ENCODE measurements around the gene CYSRT1.
A peak's percentile ranks its signal among the peaks of the same experiment; 100 is the strongest.

The CYSRT1 gene

DNA sequence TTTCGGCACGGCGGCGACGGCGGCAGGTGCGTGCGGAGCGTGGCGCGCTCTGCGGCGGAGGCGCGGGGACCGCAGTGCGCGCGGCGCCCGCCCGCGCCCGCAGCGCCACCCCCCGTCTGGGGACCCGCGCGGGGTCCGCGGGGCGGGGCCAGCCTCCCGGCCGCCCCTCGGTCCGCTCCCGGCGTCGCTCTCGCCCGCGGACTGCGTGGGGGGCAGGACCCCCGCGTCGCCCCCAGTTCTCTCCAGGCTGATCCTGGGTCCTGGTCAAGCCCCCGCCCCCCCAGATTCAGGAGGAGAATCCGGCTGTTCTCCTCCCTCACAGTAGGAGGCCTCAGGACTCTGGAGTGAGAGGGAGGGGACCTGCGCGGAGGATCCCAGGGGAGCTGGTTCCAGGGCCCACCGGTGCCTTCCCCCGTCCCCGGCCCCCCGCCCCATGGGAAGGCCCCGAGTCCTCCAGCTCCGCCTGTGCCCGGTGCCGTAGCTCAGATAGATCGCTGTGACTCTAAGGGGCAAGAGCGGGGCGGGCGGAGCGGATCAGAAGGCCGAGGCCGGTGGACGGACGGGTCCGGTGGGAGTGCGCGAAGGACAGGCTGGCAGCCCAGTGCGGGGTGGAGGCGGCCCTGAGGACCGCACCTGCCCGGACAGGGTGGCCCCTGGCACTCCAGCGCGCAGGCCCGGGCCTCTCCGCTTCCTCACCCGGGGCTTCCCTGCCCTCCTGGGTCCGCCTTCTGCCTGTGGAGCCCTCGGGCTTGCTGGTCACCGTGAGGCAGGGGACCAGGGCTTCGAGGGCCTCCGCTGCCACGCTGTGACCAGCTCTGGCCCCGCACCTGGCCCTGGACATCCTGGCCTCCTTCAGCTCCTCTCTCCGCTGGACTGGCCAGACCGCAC is 2.5 kb upstream of the CYSRT1 start, which contains the start of gene RNF208:
Gene RNF208 (minus strand): TSS at position 51 of the 888 bp plus-strand sequence. CDS start 1,028 bp downstream, outside the sequence.
- peak within 1 kb of the TSS; percentile 61 for H3K4me3 ChIP-seq (ENCODE audit: low read depth, low read length)
- no peak for TF ChIP-seq CTCF (IDR thresholded peaks at IDR 0.05; ENCODE audit: low read depth, low read length, missing control alignments)
- DNase-seq (ENCODE audit: low read depth): no peak

- DNase-seq (ENCODE audit: low read depth): peak; percentile 97
- no peak for TF ChIP-seq CTCF (IDR thresholded peaks at IDR 0.05; ENCODE audit: low read depth, low read length, missing control alignments)
- peak overlapping the region; percentile 88 for H3K4me3 ChIP-seq (ENCODE audit: low read depth, low read length)
Measured at GRCh38 chr9:137223078-137223970, 1.6 kb upstream of the CYSRT1 start.

DNA sequence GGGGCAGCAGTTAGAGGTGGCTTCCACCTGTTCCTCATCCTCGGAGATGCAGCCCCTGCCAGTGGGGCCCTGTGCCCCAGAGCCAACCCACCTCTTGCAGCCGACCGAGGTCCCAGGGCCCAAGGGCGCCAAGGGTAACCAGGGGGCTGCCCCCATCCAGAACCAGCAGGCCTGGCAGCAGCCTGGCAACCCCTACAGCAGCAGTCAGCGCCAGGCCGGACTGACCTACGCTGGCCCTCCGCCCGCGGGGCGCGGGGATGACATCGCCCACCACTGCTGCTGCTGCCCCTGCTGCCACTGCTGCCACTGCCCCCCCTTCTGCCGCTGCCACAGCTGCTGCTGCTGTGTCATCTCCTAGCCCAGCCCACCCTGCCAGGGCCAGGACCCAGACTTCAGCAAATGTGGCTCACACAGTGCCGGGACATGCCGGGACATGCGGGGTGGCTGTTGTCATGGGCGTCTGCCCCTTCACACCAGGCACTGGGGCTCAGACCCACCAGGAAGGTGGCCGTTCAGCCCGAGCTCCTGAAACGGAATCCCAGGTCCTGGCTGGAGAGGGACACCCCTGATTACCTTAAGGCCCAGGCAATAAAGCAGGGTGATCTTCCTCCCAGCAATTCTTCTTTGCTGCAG is 841 bp downstream of the CYSRT1 start:
- DNase-seq (ENCODE audit: low read depth): no peak
- H3K4me3 ChIP-seq (ENCODE audit: low read depth, low read length): no peak overlapping the region
- no peak for TF ChIP-seq CTCF (IDR thresholded peaks at IDR 0.05; ENCODE audit: low read depth, low read length, missing control alignments)

GRCh38 chr9:137226338-137227053 is 1.5 kb downstream of the CYSRT1 start:
- no peak overlapping the region for H3K4me3 ChIP-seq (ENCODE audit: low read depth, low read length)
- no peak for TF ChIP-seq CTCF (IDR thresholded peaks at IDR 0.05; ENCODE audit: low read depth, low read length, missing control alignments)
- no peak for DNase-seq (ENCODE audit: low read depth)

- TF ChIP-seq CTCF (IDR thresholded peaks at IDR 0.05; ENCODE audit: low read depth, low read length, missing control alignments): peak; percentile 91
- no peak within 1 kb of the TSS for H3K4me3 ChIP-seq (ENCODE audit: low read depth, low read length)
- no peak for DNase-seq (ENCODE audit: low read depth)
Measured at GRCh38 chr9:137227054-137227852, 2.3 kb downstream of the CYSRT1 start, which contains the start of gene RNF224. Gene RNF224 (plus strand): TSS chr9:137227502. CDS start chr9:137228336, 834 bp downstream.
